ENCODE results near the gene IL17A.

IL17A gene

DNA sequence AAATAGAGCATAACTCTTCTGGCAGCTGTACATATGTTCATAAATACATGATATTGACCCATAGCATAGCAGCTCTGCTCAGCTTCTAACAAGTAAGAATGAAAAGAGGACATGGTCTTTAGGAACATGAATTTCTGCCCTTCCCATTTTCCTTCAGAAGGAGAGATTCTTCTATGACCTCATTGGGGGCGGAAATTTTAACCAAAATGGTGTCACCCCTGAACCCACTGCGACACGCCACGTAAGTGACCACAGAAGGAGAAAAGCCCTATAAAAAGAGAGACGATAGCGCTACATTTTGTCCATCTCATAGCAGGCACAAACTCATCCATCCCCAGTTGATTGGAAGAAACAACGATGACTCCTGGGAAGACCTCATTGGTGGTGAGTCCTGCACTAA, at the start of gene IL17A:
IL17A (plus strand) TSS at position 301 of the 400 bp plus-strand sequence; CDS start at position 358, 57 bp downstream.
- in situ Hi-C loops (cut with MboI; ENCODE audit: low sequenced_read_pairs), result no loop called here

DNA sequence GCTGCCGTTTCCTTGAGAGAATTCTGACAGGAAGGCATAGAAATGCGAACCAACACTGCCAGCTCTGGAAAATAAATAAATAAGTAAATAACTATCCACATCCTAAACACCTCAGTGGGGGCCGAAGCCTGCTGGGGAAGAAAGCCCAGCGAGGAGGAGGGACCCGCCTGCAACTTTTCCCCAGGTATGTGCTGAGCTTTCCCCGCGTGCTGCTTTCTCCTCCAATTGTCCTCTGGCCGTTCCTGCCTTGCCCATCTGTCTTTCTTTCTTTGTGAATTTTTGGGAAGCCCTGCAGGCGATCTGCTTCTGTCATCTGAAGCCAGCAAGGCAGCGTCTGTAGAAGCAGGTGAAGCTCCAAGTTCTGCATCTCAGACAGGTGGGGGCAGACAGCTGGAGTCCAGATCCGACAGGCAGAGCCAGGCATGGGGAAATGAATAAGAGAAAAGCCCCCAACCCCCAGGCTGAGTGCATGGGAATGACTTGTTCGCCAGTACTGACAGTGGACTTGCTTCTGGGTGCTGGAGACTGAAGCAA, 49.2 kb upstream of the IL17A start:
- in situ Hi-C loops (cut with MboI; ENCODE audit: low sequenced_read_pairs), result no loop called here

DNA sequence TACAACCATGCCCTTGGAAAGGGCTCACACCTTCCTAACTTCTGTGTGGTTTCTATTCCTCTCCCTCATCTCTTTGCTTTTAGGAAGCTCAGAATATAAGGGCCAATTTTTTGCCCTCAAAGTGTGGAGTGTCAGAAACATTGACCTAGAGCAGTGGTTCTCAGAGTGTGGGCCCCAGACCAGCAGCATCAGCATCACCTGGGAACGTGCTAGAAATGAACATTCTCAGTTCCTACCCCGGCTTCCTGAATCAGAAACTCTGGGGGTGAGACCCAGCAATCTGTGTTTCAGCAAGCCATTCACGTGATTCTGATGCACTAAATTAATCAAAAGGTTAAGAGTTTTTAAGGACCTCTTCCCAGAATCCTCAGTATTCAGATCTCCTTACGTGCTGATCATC, 47.9 kb upstream of the IL17A start:
- in situ Hi-C loops (cut with MboI; ENCODE audit: low sequenced_read_pairs), result no loop called here

DNA sequence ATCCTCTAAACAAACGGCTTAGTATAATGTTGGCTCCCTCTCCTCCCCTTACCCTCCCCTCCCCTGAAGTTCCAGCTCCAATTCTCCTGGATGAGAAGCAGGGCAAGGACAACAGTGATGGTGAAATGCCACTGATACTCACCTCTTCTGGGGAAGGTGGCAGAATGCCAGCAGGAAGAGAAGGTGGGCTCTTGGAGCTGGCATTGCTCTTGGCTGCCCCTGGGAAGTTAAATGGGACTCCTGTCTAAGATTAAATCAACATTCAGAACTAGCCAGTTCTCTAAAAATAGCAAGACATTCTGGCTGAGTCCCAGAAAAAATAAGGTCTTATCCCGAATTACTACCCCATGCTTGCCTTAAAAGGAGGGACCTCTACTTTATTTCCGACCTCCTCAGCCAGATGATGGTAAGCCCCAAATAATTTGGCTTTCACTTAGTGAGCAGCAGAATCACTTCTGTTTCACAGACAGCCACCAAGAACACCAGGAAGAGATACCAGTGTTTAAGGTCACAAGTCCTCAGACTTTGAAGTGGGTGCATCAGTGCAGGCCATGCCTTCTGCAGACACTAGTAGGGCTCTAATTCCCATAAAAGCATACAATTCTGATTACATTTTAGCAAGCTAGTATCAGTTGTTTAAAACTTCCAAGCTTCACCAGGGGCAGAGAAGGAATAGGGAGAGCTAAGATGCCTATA, 46.0 kb upstream of the IL17A start:
- in situ Hi-C loops (cut with MboI; ENCODE audit: low sequenced_read_pairs), result no loop called here

DNA sequence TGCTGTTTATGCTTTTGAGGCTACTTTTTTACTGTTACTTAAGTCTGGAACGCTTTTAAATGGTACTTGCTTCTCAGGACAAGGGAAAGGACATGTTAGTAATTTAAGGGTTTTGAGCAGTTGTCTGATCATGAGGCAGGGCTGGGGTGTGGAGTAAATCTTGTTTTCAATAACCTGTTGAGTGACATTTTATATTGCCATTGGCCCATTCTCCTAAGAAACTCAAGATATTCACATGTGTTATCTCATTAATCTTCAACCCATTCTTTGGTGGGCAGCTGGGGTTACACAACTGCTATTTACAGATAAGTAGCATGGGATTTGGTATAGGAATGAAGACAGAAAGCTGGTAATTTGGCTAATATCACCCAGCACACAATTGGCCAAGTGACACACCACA, 44.6 kb upstream of the IL17A start:
- in situ Hi-C loops (cut with MboI; ENCODE audit: low sequenced_read_pairs), result no loop called here

DNA sequence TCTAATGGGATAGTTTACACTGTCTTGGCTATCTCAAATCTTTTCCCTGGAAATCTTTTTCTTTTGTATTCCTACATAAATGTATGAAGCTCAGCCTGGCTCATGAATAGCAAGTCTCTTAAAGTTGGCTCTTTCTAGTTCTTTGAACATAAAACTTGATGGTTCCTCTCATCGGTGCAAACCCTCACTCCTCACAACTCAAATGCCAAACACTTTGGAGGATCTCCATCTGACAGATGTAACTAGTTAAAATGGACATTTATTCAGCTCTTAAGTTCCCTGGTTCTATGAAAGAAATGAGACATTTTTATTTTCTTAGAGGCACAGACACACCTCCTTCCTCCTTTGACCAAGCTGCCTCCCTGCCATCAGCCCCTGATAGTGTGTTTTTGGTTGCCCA, 43.6 kb upstream of the IL17A start:
- in situ Hi-C loops (cut with MboI; ENCODE audit: low sequenced_read_pairs), result no loop called here

DNA sequence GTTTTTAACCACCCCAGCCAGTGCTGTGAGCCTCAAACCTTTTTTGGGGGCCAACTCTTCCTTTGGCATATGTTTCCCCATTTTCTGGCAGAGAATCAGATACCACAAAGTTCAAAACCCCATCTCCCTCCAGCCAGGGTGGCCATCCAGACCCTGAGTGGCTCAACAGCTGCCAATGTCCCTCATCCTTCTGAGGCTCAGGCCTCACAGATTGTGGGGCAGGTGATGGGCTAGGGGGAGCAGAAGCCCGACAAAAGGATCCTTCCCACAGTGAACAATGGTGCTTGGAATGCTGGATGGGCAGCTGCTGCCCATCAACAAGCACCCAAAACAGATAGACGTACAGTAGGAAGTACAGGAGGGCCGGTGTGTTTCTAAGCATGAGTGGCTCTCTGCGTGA, 42.6 kb upstream of the IL17A start:
- in situ Hi-C loops (cut with MboI; ENCODE audit: low sequenced_read_pairs), result no loop called here

DNA sequence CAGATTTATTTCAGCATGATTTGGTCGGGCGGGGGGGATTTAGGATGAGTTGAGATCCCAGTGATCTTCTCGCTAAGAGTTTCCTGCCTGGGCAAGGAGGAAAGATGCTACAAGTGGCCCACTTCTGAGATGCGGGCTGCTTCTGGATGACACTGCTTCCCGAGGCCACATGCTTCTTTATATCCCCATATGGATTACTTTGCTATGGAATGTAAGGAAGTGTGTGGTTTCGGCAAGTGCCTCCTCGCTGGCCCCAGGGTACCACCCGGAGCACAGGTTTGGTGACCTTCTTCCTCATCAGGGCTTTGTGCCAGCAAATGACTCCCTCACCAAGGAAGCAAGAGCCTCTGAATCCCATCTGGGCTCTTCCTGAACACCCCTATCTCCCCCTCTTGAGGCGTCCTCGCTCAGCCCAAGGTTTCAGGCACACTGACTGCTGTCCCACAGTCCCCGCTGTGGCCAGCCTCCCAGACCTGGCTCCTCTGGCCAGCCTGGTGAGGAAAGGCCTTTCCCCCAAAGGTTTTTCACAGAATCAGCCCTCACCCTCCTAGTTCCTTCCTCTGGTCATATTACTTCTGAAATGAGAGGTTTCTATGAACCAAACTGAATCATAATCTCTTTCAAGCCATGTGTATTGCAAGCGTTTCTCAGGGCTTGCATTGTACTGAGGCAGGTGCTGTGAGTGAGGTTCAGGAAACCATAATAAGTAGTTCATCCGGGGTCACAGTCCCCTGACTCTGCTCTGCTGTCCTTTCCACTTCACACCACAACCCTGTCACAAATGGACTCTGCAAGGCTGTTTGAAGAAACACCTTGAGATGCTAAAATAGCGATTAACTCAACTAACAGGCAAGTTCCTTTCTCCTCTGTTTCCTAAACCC, 41.7 kb upstream of the IL17A start:
- in situ Hi-C loops (cut with MboI; ENCODE audit: low sequenced_read_pairs), result no loop called here

DNA sequence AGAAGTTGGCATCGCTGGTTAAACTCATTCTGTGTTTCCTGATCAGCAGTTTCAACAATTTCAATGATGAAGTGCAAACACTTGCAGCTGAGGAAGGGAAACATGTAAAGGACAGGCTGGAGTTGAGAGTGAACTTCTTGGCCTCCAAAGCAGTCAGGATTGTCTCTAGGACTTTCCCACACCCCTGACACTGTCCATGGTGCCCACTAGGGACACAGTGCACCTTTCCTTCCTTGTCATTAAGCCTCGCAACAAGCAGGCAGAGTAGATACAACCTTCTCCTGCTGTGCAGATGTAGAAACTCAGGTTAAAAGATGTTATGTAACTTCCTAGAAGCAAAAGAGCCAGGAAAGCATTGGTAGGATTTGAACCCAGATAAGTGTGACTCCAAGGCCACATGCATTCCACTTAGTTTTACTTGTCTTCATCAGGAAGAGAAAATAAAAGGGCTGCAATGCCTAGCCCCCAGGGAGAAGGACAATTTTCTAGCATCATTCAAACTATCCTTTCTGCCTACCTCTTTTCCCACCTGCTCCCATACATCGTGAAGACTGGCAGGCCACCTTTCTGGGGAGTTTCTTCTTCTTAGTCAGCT, 39.2 kb upstream of the IL17A start:
- in situ Hi-C loops (cut with MboI; ENCODE audit: low sequenced_read_pairs), result no loop called here

DNA sequence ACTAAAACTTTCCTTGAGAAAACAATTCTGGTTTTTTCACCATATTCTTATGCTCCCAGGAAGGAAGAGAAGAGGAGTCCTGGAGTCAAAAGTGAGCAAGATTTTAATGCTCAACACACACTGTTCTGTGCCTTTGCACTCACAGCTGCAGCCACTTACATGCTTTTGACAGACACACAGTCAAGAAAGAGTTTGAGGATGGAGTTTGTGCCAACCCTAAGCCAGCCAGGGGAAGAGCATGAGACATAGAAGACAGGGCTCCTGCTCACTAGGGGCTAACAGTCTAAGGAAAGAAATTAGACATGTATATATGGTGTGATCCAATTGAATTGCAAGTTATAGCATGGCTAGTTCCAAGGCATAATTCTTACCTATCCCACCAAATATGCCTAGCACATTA, 37.1 kb upstream of the IL17A start:
- in situ Hi-C loops (cut with MboI; ENCODE audit: low sequenced_read_pairs), result no loop called here

DNA sequence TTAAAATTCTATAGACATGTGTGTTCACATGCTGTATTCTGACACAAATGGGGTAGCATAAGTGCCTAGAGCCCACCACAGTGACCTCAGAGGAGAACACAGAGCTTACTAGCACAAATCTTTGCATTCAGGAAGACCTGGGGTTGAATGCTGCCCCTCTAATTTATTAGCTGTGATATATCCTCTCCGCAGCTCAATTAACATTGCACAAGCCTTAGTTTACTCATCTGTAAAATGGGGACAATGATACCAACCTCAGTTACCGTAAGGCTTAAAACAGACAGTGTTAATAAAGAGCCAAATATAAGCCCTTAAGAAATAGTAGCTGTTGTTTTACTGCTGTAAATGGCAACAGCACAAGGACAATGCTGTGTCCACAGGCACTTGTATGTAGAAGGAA, 36.2 kb upstream of the IL17A start:
- in situ Hi-C loops (cut with MboI; ENCODE audit: low sequenced_read_pairs), result no loop called here

DNA sequence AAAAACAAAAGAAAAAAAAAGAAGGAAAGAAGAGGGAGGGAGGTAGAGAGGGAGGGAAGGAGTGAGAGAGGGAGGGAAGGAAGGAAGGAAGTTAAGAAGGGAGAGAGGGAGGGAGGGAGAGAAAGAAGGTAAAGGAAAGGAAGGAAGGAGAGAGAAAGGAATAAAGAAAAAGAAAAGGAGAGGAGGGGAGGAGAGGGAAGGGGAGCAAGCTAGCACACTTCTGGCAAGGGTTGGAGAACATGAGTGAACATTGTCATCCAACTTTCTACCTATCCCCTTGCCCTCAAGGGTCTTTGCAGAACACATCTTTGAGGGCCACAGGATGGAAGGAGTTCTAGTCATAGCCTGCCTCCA, 34.1 kb upstream of the IL17A start:
- in situ Hi-C loops (cut with MboI; ENCODE audit: low sequenced_read_pairs), result no loop called here

DNA sequence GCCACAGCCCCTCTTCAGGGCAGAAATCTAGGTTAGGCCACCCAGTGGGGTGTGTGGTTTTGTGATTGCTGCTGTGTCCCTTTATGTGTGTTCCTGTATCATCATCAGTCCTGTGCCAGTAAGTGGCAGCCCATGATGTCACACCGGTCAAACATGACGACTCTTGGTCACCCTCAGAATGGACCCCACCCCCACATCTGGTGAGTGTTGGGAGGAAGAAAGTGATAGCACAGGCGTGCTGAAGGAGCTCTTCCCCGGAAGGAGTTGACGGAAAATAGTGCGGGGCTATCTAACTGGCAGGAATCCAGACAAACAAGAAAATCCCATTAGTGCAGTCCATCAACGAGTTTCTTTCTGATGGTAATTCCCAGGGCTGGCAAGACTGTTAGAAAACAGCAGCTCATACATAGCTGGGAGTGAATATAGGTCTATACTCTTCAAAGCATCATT, 33.4 kb upstream of the IL17A start:
- in situ Hi-C loops (cut with MboI; ENCODE audit: low sequenced_read_pairs), result no loop called here

DNA sequence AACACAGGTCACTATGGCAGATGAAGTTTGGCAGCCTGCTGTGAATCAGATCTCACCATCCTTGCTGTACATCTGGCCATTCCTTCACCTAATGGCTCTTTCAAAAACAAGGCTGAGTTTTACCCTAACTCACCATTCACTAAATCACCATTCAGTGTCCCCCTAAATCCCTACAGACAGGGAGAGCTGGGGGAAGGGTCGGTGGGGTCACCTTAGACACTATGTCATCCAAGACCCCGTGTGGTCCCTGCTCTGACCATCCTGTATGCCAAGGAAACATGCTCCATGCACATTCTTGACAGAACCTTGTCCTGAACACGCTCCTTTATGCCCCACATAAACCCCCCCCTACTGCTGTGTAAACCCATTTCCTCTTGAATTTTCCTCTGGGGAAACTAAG, 31.8 kb upstream of the IL17A start:
- in situ Hi-C loops (cut with MboI; ENCODE audit: low sequenced_read_pairs), result no loop called here

DNA sequence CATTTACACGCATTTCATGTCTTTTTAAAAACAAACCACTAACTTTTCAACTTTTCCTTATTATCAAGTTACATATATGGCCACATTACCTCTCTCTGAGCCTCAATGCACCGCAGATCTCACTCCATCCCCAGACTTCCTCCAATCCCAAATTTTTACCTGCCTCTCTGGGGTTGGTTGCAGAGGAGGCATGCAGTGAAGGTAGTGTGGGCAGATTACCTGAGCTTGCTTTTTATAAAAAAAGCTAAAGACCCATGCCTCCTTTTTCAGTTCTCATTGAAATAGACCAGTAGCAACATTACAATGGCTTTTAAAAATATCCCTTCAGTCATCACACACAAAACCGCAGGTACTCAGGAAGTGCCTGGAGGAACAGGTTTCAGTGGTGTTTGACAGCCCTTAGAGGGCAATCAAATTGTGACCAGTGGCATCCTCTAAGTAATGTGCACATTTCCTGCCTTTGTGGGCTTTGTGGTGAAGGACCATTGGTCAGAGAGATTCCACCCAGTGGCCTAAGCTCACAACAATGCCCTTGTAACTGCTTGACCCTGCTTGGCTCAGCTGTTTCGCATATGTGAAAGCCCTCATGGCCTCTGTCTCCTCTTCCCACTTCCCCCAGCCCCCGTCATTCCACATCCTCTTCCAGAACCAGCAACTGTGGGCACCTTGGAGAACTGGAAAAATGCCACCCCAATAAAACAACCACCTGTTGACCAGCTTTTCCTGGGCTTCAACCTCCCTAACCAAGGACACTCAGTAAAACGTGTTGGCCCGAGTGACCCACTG, 30.2 kb upstream of the IL17A start:
- in situ Hi-C loops (cut with MboI; ENCODE audit: low sequenced_read_pairs), result no loop called here

DNA sequence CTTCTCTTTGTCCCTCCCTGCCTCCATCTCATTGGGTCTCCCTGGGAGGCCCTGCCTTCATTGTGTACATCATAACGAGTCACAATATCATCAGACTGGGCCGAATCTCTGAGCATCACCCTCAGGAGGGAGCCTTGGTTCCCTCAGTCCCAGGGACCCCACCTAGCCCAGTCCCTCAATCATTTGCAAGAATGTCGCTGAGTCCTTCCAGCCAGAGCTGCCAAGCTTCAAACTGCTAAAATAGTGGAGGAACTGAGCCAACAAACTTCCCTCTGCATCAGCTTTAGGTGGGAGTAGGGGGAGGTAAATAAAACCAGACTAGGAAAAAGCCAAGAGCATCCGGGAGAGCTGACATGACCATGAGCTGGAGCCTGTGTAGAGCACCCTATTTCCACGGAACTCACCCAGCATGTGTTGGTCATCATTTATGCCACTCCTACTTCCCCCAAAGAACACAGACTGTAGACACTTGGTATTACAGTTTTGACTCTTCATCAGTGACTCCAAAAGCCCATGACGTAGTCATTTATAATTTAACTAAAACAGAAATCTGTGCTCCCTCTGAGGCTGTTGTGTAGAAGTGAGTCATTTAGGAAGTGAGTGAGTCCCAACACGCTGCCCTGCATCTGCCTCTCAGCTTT, 28.8 kb upstream of the IL17A start:
- in situ Hi-C loops (cut with MboI; ENCODE audit: low sequenced_read_pairs), result no loop called here

DNA sequence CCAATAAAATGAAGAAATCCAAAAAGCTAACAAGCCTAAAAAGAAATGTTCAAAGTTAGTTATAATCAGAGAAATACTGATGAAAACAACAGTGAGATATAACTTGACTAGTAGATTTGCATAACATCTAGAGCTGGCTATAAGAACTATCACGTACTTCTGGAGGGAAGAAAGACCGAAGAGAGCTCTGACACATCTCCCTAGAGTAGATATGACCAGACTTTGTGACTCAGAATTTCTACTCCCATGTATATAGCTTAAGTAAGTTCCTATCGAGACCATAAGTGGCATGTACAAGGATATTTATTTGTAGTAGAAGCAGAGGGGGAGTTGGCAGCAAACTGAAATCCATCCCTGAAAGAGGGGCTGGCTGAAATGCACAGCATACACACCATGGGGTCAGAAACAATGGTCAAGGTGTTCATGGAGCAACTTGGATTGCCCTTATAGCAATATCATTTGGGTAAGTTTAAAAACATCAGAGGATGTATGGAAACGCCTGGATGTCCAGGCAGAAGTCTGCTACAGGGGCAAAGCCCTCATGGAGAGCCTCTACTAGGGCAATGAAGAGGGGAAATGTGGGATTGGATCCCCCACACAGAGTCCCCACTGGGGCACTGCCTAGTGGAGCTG, 25.6 kb upstream of the IL17A start:
- in situ Hi-C loops (cut with MboI; ENCODE audit: low sequenced_read_pairs), result no loop called here

DNA sequence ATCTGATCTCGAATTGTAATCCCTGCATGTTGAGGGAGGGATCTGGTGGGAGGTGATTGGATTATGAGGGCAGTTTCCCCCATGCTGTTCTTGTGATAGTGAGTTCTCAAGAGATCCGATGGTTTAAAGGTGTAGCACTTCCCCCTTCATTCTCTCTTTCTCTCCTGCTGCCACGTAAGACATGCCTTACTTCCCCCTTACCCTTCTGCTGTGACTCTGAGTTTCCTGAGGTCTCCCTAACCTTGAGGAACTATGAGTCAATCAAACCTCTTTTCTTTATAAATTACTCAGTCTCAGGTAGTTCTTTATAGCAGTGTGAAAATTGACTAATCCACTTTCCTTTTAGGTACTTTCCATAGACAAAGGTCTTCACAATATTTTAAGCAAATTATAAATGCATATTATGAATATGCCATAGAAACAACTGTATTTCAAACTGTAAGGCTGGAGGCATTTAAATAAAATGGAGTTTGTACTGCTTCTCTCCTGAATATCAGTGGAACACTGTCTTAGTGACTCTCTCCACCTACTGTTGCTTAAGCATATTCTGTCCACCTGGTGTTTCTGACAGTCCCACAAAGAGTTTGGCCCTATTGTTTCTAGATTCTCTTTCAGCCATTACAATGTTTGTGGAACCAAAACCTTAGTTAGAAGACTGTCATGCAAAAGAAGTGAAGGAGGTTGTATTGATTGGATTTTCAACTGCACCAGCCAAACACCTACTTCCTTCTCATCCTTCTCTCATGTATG, 24.3 kb upstream of the IL17A start:
- in situ Hi-C loops (cut with MboI; ENCODE audit: low sequenced_read_pairs), result no loop called here

All from HL-60/S4 treated with retinoic acid at 250 ng/mL for 4 days and 3 days (cell line).